ENCODE data around the gene S100A1.
"Not testable (repeated sequence)": the region's sequence is repeated elsewhere in the genome, so short reads cannot be mapped to it uniquely, and the experiment has no call there.

Gene S100A1

DNA sequence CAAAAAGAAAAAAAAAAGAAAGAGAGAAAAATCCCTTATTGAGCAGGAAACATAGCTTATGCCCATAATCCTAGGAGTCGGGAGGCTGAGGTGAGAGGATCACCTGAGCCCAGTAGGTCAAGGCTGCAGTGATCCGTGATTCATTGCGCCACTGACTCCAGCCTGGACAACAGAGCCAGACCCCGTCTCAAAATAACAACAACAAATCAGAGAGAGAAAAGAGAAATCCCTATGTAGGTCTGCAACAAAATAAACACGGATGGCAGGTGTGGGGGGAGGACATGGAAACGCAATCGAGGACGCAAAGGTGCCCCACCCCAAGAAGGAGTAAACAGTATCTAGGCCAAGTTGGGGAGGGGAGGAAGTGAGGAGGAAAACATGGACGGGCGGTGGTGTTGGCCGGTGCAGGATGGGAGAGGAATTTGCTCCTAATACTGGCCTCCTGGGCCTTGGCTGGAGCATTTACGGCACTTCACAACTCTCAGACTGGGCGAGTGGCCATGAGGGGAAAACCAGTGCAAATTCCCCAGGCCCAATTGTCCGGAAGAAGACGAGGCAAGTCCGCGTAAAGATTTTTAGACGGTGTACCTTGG, 5.0 kb downstream of the S100A1 start:
- no peak for FAIRE-seq

GRCh38 chr1:153633754-153634665, 5.8 kb downstream of the S100A1 start, which contains the start of gene CHTOP:
TSS of gene CHTOP (plus strand) at chr1:153634066. CDS start at chr1:153636589, 2,523 bp downstream.
- FAIRE-seq, result no peak

- no peak for FAIRE-seq
Measured at GRCh38 chr1:153635872-153636271, 7.6 kb downstream of the S100A1 start.

DNA sequence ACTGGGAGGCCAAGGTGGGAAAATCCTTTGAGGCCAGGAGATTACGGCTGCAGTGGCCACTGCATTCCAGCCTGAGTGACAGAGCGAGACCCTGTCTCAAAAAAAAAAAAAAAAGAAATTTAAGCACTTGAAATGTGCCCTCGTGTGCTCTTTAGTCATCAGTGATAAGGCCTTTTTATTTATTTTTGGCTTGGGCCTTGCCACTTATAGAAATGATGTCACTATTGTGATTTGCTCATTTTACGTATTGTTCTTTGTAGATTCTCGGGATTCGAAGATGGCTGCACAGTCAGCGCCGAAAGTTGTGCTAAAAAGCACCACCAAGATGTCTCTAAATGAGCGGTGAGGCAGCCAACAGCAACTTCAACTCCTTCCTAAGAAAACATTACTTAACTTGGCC, 8.1 kb downstream of the S100A1 start:
- FAIRE-seq, result no peak

DNA sequence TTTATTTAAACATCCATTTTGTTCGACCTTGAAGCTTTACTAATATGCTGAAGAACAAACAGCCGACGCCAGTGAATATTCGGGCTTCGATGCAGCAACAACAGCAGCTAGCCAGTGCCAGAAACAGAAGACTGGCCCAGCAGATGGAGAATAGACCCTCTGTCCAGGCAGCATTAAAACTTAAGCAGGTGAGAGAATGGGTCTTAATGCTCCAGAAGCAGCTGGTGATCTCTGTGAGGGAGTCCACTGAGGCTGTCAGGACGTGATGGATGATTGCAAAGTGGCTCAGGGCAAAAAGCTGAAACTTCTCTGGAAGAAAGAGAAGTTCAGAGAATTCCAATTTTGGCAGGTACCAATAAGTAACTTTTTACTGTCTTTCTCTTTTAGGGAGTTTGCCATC, 10.0 kb downstream of the S100A1 start:
- FAIRE-seq, result no peak

- no peak for FAIRE-seq
Measured at GRCh38 chr1:153639280-153639679, 11.0 kb downstream of the S100A1 start.

DNA sequence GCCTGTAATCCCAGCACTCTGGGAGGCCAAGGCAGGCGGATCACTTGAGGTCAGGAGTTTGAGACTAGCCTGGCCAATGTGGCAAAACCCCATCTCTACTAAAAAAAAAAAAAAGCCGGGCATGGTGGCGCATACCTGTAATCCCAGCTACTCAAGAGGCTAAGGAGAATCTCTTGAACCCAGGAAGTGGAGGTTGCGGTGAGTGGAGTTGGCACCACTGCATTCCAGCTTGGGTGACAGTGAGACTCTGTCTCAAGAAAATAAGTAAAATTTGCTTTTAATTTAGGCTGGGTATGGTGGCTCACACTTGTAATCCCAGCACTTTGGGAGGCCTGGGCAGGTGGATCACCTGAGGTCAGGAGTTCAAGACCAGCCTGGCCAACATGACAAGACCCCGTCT, 12.0 kb downstream of the S100A1 start:
- FAIRE-seq, result not testable (repeated sequence)

- FAIRE-seq, result no peak
Measured at GRCh38 chr1:153640861-153641260, 12.6 kb downstream of the S100A1 start.

DNA sequence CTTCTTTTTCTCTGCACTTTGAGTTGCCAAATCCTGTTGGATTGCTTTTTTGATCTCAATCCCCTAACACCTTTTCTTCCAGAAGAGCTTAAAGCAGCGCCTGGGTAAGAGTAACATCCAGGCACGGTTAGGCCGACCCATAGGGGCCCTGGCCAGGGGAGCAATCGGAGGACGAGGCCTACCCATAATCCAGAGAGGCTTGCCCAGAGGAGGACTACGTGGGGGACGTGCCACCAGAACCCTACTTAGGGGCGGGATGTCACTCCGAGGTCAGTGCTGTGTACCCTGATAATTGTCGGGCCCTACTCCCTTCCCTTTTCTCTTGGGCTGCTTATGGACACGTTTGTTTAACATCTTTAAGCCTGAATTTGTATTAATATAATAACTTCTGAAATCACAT, 13.9 kb downstream of the S100A1 start:
- no peak for FAIRE-seq

- FAIRE-seq, result no peak
Measured at GRCh38 chr1:153643100-153643499, 14.9 kb downstream of the S100A1 start.

- FAIRE-seq, result no peak
Measured at GRCh38 chr1:153643816-153644215, 15.6 kb downstream of the S100A1 start.

- no peak for FAIRE-seq
Measured at GRCh38 chr1:153646672-153647345, 18.6 kb downstream of the S100A1 start.

DNA sequence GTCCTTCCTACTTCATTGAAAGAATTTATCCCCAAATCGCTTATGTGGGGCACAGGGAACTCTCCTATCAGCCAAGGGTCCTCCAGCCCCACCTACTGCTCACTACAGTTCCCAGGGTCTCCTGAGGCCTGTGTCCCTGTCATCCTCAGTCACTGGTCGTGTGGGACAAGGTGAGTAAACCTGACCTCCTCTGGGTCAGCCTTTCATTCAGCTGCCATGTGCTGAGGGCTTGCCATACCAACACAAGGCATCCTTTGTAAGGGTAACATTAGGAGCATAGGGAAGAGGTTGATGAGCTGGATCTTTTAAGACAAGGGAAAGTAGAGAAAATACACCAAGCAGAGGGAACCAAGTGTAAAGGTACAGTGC, 19.1 kb downstream of the S100A1 start:
- no peak for FAIRE-seq

DNA sequence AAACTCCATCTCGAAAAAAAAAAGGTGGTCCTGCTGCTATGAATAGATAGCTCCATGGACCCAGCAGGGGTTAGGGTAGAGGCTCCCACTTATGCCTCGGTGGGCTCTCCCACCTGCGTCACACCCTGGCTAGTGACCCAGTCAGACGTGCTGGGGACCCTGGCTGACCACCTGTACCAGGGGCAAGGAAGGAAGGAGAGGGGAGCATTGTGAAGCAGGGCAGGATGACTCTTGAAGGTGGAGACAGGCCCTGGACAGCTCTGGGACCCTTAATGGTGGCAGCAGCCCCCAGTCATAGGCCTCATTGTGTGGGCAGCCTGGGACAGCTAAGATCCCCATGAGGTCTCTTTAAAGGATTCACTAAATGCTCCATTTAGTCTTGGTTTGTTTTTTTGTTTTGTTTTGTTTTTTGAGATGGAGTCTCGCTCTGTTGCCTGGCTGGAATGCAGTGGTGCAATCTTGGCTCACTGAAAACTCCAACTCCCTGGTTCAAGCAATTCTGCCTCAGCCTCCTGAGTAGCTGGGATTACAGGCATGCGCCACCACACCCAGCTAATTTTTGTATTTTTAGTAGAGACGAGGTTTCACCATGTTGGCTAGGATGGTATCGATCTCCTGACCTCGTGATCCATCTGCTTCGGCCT, 19.9 kb downstream of the S100A1 start:
- FAIRE-seq, result no peak

- FAIRE-seq, result no peak
Measured at GRCh38 chr1:153649137-153649862, 21.1 kb downstream of the S100A1 start.

DNA sequence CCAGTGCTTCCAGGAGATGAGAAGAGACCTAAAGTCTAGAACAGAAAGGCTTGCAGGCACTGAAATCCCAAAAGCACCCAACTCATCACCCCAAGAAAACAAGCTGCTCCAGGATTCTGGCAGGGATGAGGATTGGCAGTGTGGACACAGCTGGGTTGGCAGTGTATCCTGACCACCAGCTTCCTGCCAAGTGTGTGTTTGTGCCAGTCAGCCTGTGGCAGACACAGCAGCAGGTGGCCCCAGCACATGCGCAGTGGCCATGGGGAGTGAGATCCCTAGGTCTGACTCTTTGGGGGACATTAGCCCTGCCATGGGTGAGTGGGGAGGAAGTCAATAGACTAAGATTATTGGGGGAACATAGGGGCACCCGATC, 21.6 kb downstream of the S100A1 start:
- no peak for FAIRE-seq

DNA sequence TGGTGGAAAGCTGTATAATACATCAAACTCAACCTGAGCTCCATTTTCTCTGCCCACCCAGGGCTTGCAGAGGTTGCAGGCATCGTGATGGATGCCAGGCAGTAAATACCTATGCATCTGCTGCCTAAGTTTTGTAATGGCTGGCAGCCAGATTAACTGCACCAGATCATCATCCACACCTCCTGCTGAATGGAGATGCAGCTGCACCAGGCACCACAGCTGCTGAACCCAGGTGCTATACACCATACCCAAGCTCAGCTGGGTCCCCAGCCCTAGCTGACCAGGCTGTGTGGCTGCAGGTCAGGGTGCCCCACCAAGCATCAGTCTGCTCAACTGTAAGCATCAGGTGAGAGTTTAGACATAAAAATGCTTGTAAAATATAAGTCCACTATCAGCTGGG, 23.5 kb downstream of the S100A1 start:
- no peak for FAIRE-seq

DNA sequence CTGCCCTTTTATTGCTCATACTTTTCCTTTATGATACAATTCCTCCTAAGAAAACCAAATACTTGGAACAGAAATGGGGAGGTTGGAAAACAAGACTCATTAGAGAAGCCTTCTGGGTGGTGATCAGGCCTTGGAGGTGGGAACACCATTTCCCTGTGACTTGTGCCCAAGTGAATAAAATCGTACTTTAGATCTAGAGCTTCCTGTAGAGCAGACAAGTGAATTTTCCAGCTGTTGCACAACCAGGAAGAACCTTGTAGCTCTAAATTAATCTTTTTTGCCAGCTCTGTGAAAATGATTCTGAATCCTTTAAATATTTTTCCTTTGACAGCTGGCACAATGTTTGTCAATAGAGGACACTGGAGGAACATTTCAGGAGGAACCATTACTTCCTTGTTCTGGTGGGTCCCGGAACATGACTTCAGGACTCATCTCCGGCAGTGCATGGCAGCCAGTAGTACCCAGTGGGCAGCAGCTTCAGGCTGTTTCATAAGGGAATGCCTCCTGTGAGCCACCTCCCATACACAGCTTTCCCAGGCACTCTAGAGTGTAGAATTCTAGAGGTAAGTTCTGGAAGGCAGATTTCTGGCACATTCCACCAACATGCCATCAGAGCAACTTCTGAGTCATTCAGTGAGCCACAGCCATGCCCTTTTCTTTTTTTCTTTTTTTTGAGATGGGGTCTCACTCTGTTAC, 24.7 kb downstream of the S100A1 start:
- no peak for FAIRE-seq

GRCh38 chr1:153655333-153655732, 27.1 kb downstream of the S100A1 start:
- FAIRE-seq, result no peak

GRCh38 chr1:153658400-153659174, 30.4 kb downstream of the S100A1 start, which contains the start of gene SNAPIN:
TSS of gene SNAPIN (plus strand) at chr1:153658703. CDS start at chr1:153658744, 41 bp downstream.
- no peak for FAIRE-seq

DNA sequence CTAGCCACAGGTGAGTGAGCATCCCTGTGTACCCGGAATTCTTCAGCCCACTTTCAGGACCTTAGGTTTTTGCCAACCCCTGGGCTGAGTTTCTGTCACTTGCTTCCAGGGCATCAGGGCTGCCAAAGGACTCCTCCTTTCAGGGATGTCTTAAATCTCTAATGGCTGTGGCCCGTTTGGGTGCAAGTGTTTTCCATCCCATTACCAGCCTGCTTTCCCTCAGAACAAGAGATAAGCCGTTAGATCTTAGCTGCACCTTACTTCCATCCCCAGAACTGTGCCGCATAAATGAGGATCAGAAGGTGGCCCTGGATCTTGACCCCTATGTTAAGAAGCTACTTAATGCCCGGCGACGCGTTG, 30.9 kb downstream of the S100A1 start:
- FAIRE-seq, result no peak
